ENCODE measurements around the gene TMCO6.

TMCO6 gene

DNA sequence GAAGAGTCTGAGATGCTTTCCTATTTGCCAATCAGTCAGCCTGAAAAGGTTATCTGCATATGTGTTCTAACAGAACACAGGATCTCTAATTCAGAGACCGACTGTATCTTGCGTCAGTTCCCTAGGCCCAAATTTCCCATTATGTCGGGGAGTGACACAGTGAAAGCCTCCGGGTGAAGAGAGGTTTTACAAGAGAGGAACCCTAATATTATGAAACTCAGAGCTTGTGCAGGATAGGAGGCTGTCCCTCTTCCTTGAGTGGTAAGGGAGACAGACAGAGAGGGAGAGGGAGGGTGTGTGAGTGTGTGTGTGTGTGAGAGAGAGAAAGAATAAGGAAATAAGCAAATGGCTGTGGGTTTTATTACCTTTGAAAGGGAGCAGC lies 8.2 kb upstream of the TMCO6 start:
- no peak for DNase-seq (ENCODE audit: extremely low read depth, low read depth)
- TF ChIP-seq, protein P1, sequence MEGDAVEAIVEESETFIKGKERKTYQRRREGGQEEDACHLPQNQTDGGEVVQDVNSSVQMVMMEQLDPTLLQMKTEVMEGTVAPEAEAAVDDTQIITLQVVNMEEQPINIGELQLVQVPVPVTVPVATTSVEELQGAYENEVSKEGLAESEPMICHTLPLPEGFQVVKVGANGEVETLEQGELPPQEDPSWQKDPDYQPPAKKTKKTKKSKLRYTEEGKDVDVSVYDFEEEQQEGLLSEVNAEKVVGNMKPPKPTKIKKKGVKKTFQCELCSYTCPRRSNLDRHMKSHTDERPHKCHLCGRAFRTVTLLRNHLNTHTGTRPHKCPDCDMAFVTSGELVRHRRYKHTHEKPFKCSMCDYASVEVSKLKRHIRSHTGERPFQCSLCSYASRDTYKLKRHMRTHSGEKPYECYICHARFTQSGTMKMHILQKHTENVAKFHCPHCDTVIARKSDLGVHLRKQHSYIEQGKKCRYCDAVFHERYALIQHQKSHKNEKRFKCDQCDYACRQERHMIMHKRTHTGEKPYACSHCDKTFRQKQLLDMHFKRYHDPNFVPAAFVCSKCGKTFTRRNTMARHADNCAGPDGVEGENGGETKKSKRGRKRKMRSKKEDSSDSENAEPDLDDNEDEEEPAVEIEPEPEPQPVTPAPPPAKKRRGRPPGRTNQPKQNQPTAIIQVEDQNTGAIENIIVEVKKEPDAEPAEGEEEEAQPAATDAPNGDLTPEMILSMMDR (IDR thresholded peaks at IDR 0.05; ENCODE audit: low read depth, low read length), result no peak

DNA sequence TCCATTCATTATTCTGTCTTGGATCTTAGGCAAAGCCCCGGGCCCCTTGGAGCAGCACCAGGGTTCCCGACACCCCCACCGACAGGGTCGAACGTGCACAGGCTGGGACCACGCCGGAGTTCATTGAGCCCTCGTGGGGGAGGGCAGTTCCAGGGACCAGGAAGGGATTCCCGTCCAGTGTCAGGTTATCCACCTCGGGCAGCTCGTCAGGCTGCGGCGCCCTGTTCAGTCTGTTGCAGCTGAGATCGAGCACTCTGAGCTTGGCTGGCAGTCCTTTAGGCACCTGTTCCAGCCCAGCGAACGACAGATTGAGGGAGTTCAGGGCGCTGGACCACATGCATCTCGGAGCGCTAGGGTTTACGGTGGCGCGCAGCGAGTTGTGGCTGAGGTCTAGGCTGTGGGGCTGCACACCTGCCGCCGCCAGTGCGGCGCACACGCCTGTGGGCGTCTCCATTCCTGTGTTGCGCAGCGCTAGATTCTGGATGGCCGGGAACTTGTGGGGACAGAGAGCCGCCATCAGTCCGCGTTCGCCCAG lies 7.4 kb upstream of the TMCO6 start:
- DNase-seq (ENCODE audit: extremely low read depth, low read depth), result no peak
- TF ChIP-seq, protein P1 (IDR thresholded peaks at IDR 0.05; ENCODE audit: low read depth, low read length), result no peak

DNA sequence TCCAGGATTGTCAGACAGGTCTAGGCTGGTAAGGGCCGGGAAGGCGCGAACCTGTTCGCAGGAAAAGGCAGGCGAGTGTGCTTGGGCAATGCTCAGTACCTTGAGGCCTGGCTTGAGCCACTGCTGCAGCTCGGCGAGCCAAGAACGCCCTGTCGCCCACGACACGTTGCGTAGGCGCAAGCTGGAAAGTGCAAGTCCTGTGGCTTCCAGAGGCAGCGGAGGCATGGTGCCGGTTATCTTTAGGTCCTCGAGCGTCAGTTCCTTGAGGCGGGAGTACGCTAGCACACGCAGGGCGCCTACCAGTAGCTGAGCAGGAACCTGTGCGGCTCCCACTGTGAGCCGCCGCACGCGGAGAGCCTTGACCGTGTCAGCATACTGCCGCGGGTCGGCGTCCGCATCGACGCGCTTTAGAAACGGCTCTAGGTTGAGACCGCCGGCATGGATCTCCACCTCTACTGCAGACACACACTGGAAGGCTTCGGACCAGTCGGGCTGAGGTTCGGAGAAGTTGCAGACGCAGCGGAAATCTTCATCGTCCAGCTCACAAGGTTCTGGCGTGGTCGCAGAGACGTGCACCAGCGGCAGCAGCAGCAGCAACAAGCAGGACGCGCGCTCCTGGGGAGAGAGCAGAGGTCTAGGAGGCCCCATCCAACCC lies 6.8 kb upstream of the TMCO6 start:
- no peak for DNase-seq (ENCODE audit: extremely low read depth, low read depth)
- TF ChIP-seq, protein P1 (IDR thresholded peaks at IDR 0.05; ENCODE audit: low read depth, low read length), result no peak

DNA sequence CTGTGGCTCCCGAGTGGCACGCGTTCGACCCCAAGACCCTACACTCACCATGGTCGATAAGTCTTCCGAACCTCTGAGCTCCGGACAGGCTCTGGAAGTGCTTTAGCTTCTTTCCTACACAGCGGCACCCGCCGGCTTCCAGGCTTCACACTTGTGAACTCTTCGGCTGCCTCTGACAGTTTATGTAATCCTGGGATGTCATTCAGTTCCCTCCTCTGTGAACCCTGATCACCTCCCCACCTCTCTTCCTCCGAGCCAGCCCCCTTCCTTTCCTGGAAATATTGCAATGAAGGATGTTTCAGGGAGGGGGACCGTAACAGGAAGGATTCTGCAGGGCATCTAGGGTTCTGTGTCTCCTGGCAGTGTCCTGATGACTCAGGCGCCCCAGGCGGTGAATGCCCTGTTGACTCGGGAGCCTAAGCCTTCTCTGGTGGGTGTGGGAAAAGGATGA lies 6.2 kb upstream of the TMCO6 start, which contains the start of gene CD14:
Gene CD14 (minus strand): TSS at position 155 of the 451 bp plus-strand sequence. CDS start 104 bp downstream, at position 51.
- TF ChIP-seq, protein P1 (IDR thresholded peaks at IDR 0.05; ENCODE audit: low read depth, low read length), result no peak
- no peak for DNase-seq (ENCODE audit: extremely low read depth, low read depth)

DNA sequence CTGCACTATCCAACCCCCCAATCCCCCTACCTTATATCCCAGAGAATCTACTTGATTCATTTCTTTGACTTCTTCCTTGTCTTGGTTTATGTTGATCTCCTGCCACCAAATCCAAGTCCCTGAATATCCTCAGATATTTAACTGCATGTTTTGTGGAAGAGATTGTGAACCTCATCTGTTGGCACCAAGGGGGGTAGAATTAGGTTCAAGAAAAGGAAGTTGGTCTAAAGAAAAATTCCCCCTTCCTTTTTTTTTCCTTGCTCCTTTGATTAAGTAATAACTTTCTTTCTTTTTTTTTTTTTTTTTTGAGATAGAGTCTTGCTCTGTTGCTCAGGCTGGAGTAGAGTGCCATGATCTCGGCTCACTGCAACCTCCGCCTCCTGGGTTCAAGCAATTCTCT lies 5.8 kb upstream of the TMCO6 start:
- TF ChIP-seq, protein P1 (IDR thresholded peaks at IDR 0.05; ENCODE audit: low read depth, low read length), result no peak
- no peak for DNase-seq (ENCODE audit: extremely low read depth, low read depth)

DNA sequence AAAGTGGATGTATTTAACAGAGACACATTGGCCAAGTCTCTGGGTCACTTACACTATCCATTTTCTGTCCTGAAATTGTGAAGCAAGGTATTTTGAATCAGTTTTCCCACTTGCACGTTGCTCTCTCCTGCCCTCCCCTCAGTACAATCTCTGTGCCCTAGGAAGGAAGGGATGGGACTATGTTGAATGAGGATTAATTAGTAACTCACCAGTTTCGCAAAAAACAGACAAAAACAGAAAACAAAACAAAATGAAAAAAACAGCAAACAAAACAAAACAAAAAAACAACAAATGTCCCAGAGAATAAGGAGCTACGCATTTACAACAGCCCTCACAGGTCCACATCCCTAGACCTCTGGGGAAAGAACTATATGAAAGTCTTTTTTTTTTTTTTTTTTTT lies 5.1 kb upstream of the TMCO6 start:
- DNase-seq (ENCODE audit: extremely low read depth, low read depth), result no peak
- TF ChIP-seq, protein P1 (IDR thresholded peaks at IDR 0.05; ENCODE audit: low read depth, low read length), result no peak

Data from AG09319 (cell line).